DLD1 (cell line): ENCODE data around the gene SHISA8.

ENCODE experiments used
- in situ Hi-C: cut with HindIII; loops from 2 replicates; pipeline ENCODE4 v1.10.0; 2017; ENCODE audit warnings: low sequenced_read_pairs

Gene SHISA8

DNA sequence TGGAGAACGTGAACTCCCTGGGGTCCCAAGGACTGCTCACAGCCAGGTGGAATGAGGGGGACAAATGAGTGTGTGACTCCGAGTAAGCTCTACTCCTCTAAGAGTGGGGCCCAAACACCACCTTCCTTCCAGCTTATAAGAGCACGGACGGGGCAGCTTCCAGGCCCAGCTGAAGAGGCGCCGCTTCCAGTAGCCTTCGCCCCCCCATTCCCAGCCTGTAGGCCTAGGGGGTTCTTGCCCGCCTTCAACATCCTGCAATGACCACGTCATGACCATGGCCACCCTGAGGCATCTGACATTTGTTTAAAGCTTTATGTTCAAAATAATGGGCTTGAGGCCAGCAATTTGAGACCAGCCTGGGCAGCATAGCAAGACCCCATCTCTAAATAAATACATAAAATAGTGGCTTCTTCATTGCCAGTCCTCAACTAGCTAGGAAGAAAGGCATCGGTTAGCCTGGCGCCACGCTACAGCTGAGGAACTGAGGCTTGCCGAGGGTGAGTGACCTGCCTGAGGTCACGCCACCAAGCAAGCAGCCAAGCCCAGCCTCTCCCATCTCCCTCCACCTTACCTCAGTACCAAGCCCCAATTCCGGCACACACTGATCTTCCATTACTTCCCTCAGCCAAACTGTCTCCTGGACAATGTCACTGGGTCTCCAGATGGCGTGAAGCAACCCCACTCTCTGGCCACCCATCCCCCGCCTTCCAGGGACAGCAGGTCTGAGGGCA is 19.6 kb upstream of the SHISA8 start:
- in situ Hi-C loops, result no loop called here

DNA sequence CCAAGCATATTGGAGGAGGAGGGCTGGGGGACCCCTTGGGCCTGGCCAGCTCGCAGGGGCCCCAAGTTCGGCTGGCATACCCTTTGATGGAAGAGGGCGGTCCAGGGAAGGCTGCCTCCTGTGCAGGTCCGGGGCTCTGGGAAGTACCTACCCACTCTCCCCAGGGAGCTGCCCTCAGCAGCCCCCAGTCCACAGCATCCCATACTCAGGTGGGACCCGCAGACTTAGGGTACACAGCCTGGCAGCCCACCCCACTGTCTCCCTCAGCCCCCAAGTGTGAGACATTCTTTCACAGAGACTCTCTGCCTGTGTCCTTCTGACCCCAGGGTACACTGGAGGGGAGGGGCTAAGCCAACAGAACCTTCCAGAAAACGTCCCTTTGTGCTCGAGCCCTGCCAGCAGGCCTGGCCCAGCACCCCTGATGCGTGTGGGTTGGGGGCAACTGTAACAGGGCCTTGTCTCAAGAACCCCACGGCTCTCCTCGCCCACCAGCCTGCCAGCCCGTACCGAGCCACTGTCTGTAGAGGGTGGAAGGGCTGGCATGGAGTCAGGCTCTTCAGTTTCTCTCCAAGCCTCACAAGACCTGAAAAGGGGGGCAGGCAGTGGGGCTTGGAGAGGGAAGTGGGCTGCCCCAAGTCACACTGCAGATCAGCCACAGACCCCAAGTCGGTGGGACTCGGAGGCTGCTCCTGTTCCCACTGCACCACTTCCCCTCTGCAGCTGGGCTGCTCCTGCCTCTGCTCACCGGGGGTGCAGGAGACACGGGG is 18.7 kb upstream of the SHISA8 start:
- in situ Hi-C loops, result no loop called here

DNA sequence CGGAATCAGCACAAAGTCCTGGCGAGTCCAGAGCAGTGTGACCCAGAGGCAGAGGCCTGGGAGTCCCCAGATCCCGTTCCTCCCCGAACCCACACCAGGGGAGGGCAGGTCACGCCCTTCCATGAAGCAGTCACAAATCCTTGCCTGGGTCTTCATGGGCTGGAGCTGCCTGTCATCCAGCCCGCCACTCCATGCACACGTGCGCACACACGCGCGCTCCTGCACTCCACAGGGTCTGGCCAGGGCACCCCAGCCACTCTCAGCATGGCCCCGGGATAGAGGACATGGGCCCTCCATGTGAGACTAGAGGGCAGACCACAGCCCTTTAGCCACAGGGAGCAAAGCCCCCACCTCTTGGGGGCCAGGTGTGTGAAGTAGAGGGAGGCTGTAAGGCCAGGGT is 17.5 kb upstream of the SHISA8 start:
- in situ Hi-C loops, result no loop called here

DNA sequence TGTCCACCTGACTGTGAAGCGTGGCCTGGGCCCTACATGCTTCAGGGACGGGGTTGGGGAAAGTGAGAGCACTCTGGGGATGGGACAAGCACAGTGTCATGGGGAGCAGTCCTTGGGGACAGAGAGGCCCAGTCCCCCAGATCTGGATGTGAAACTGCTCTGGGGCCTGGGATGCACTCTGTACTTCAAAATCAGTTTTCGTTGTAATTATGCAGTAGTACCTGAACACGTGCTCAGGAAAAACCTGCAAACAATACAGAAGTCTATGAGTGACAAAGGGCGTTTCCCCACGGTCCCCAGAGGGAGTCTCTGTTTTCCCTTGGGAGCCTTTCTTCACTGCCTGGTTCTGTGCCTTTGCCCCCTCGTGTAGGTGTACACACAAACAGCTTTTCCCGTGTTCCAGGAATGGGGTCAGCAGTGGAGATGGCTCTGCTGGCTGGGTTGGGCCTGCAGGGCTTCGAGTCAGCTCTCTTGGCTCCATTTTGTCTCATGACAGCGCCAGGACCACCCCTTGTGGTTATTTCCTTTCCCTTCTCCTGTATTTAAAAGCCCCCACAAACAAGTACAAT is 16.9 kb upstream of the SHISA8 start:
- in situ Hi-C loops, result no loop called here

DNA sequence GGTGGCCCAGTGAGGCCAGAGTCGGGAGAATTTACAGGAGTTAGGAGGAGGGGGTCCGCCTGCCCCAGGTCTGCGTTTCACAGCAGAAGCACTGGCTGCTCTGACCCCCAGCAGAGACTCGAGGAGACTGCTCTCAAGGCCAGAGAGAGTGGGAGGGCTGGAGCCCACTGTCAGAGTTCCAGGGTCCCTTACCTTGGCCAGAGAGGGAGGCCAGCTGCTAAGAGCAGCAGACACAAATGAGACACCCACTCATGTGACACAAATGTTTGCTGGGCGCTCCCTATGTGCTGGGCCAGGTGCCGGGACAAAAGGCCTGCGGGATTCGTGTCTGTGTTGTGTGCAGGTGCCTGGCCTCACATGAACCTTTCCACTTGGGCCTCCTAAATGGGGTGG is 14.5 kb upstream of the SHISA8 start:
- in situ Hi-C loops, result no loop called here

DNA sequence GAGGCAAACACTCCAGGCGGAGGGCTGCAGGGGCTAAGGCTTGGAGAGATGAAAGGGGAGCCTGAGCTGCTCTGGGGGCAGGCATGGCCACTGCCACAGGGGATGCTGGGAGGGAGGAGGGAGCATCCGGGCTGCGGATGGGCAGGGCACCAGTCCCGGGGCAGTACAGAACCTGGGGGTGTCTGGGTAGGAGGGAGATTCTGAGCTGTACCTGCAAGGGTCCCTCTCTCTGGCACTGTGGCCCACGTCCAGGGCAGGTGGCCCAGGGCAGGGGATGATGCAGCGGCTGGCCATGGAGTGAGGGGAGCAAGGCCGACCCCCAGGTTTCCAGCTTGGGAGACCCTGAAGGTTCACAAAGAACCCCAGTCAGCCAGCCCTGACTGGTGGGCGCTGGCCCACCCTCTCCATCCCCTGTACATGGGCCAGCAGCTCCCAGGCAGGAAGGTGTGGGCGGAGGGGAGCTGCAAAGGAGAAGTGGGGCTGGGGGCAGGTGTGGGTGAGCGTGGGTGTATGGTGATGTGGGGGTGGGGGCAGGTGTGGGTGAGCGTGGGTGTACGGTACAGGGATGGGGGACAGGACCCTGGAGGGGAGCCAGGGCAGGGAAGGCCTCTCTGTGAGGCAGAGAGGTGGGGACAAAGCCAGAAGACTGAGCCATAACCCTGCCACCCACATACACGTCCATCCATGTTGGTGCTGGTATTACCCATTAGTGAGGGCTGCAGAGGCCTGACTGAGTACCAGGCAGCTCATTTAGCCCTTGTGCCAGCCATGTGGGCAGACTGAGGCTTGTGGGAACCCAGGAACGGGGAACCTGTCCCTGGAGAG is 13.9 kb upstream of the SHISA8 start:
- in situ Hi-C loops, result no loop called here

DNA sequence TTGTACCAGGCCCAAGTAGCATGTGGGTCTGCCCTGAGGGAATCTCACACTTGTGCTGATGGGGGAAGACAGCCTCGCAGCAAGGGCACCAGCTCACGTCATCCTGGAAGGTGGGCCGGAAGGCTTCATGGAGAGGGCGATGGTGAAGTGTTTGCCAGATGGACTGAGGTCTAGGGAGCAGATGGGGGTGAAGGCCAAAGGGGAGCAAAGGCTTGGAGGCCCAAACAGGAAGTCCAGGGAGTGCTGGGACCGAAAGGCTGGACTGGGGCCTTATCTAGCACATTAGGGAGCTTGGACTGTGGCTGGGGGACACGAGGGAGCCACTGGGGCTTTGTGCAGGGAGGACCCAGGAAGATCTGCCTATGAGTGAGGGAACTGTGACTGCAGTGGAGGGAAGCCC is 12.9 kb upstream of the SHISA8 start:
- in situ Hi-C loops, result no loop called here

DNA sequence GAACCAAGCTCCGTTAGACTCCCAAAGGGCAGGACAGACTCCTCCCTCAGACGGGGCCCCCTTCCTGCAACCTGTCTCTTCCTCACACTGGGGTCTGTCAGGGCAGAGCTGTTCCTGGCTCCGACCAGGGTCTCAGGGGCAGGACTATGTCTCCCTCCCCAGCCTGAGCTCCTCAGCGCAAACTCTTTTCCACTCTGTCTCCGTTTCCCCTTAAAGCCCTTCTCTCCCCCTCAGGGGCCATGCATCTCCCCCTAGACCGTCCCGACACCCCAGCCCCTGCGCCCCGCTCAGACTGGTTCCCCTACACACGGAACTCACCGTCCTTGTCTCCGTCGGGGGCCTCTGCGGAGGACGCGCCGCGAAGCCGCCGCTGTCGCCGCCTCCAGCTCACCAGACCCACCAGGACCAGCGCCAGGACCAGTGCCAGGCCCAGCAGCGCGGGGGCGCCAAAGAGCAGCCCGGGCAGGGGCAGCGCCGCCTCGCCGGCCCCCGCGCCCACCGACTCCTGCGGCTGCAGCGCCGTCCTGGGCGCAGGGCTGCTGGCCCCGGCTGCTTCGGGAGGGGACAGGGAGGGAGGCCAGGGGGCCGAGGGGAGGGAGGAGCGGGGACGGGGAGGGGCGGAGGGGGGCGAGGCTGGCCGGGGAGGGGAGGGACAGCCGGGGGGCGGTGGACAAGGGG is 11.0 kb upstream of the SHISA8 start:
- in situ Hi-C loops, result no loop called here

DNA sequence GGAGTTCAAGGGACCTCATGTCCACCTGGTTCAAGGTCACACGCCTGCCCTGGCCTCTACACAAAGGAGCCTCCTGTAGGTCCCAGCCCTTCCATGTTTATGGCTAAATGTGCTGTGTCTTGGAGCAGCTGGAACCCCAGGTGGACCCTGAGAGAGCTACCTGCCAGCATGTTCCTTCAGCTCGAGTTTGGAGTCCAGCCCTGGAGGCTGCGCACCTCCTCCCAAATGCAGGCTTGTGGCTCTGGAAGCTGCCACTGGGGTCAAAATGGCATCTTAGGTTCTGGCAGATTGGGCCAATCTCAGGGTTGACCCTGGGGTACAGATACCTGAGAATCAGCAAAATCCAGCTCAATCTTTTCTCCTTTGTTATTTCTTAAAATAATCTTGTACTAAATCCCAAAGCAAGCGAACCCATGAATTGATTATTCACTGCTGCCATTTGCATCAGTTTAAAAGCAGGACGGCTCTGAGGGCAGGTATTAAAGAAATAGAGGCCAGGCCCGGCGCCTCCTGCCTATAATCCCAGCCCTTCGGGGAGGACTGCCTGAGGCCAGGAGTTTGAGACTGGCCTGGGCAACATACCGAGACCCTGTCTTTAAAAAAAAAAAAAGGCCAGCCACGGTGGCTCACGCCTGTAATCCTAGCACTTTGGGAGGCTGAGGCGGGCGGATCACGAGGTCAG is 8.9 kb upstream of the SHISA8 start:
- in situ Hi-C loops, result no loop called here

DNA sequence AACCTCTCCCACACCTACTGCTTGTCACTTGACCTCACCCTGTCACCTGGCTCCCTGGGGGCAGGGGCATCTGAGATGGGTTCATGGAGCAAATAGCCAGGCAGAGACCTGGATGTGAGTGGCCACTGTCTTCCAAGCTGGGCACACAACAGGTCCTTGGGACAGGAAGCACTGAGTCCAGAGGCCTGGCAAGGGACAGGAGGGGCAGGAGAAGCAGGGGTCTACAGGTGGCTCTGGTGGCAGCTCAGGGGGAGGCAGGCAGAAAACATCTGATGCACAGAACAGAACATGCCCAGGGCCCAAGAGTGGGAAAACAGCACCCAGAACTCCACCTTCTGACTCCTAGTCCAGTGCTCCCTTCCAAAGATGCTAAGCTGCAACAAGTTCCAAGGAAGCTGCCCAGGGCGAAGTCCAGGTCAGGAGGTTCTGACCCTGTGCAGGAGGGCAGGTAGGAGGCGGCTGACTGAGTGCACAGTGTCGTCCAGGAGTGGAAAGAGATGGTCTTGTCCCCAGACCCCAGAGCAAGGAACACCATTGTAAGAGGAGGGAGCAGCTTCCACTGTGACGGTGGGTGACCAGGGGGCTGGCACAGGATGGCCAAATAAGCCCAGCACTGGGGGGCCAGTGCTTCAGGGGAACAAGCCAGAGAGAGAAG is 8.2 kb upstream of the SHISA8 start:
- in situ Hi-C loops, result no loop called here

DNA sequence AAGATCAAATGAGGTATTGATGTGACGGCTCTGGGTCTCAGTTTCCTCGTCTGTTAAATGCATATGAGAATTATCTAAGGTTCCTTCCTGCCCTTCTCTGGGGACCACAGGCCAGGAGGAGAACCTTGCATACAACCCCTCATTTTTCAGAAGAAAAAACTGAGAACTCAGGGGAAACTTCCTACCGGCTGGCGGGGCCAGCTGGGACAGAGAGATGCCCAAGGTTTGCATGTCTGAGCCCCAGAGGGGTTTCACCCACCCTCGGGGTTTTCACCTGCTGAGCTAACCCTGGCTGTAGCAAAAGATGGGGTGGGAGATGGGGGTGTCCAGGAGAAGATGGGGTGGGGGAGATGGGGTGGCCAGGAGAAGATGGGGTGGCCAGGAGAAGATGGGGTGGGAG is 7.5 kb upstream of the SHISA8 start:
- in situ Hi-C loops, result no loop called here

DNA sequence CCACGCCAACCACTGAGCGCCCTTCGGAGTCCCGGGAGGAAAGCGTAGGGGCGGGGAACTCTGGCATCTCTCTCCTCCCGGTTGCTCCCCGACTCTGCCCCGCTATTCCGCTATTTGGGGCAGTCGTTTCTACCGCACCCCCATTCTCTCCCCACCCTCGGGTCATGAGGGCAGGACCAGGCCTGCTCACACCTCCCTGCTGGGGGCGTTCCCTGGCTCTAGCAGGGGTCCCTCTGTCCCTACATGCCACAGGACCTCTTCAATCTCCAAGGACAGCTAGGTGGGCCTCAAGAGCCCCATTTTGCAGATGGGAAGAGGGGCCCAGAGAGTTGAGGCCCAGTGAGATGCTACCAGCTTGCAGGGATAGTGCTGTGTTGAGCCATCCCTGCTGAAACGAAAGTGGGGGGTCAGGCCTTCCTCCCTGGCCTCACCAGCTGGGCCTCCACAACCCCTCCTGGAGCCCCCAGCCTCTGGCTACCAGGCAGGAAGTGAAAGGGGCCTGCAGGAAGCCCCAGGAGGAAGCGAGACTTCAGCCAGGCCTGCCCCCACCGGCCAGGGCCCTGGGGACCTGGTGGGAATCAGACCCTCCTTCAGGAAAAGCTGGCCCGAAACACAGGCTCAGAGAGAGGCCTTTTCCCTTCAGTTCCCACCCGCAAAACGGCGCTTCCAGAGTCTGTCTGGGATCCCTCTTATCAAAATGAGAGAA is 5.5 kb upstream of the SHISA8 start:
- in situ Hi-C loops, result no loop called here

DNA sequence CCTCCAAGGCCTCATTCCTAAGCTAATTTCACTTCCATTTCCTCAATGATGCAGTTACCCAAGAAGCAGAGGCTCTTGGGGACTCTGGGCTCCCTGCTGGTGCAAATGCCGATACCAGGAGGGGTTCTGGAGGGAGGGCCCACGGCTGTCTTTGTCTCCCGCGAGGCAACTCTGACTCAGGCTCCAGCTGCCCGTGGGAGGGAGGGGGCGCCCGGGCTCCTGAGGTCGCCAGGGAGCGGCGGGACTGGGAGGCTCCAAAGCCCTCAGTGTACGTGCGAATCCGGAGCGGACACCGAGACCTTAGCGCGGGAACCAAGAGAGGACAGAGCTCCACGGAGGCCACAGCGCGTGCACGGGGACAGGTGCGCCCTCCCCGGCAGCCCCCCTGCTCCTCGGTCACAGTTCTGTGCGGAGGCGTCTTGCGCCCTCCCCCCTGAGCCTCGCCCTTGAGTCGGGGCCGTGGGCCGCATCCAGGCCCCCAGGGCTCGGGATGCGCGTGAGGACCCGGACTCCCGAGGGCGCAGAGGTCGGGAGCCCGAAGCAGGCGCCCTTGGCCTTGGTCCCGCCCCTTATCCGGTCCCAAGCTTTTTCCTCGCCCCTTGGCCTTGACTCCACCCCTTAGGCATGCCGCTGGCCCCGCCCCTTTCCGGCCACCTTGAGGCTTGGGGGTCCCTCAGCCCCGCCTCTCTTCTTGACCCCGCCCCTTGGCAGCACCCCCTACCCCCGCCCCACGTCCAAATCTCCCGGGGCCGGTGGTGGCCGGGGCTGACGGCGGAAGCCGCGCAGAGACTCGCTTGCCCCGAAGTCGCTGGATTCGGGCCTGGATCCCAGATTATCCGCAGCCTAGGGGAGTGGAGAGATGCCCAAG is 4.7 kb upstream of the SHISA8 start:
- in situ Hi-C loops, result no loop called here

DNA sequence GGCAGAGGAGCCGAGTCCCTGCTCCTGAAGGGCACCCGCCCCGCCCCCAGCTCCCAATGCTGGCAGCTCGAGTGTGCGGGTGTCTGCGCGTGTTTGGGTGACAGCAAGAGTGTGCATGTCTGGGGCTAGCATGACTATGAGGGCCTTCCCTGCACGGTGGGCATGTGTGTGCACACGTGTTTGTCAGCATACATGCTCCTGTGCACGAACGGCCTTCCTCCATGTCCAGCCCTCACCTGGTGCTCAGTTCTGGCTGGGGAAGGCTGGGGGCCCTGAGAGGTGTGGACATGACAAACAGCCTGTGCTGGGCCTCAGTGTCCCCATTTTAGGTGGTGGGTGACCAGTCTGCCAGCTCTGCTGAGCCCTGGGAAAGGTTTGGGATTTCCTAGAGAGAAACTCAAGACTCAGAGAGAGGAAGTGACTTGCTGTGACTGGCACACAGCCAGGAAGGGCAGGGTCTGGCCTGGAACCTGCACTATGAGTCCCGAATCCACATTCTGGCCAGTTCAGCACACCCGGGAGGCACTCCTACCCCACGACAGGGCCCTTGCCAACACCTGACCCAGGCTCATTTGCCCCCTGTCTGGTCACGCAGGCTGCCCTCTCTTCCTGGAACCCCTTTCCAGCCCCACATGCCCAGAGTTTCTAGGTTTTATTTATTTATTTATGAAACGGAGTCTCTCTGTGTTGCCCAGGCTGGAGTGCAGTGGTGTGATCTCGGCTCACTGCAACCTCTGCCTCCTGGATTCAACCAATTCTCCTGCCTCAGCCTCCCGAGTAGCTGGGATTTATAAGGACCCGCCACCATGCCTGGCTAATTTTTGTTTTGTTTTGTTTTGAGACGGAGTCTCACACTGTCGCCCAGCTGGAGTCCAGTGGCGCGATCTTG is 3.3 kb upstream of the SHISA8 start:
- in situ Hi-C loops, result no loop called here

DNA sequence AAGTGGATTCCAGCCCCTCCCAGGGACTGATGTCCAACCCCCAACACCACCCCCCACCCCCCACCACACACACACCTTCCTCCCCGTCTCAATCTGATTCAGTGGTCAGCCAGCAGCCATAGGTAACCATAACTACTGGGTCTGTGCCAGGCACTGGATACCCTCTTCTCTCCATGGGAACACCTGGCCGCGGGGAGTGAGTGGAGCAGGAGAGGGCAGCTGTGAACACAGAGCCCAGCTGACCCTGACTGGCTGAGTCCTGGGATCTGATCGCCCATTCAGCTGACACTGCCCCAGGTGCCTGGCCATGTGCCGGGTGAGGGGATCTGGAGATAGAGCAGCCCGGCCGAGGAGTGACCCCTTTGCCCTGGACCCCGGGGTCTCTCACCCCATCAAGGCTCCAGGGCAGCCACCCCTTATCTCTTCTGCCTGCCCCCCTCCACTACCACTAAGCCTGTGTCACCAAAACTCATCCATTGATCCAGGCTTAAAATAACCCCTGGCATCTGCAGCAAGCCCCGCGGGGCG is 2.6 kb upstream of the SHISA8 start:
- in situ Hi-C loops, result no loop called here

DNA sequence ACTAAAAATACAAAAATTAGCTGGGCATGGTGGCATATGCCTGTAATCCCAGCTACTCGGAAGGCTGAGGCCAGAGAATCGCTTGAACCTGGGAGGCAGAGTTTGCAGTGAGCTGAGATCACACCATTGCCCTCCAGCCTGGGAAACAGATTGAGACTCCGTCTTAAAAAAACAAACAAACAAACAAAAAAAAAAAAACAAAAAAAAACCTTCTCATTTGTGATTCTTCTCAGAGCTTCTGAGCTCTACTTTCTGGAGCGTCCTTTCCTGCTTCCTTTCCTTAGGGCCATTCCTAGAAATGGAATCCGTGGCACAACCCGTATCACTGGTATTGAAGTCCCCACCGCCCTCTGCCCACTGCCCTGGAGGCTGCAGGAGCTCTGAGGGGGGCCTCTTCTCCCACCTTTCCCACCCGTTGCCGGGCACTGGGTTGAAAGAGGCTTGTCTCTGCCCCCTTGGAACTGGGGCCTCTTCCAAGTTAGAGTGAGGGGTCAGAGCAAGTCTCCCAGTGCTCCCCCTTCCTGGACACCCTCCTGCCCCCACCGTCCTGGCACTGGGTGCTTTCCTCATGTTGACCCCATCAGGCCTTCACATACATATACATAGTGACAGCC is 2.0 kb upstream of the SHISA8 start:
- in situ Hi-C loops, result no loop called here
